Measurements from ENCODE around the gene JAKMIP1.

Gene JAKMIP1

GRCh38 chr4:5980436-5981155, 219.8 kb downstream of the JAKMIP1 start:
- DNase-seq, result no peak

- no peak for DNase-seq
These were observed 220.4 kb downstream of the JAKMIP1 start for GRCh38 chr4:5979981-5980380.

GRCh38 chr4:5976921-5977320, 223.4 kb downstream of the JAKMIP1 start:
- no peak for DNase-seq

GRCh38 chr4:5976431-5976830, 223.9 kb downstream of the JAKMIP1 start:
- DNase-seq, result no peak
